Glutamatergic neuron (in vitro differentiated cells): ENCODE measurements around the gene FRAT2. TPM values are rescaled to one million over a fixed set of nuclear protein-coding genes. Genes with fewer than 3 reads are reported as not detected.

Source experiments
- DNase-seq: peaks from one replicate; pipeline ENCODE4 v3.0.0; 2022
- H3K27ac Mint-ChIP-seq: one replicate; pipeline ENCODE4 v1.8.0; 2020; ENCODE audit warnings: mild to moderate bottlenecking, mixed read lengths, inconsistent platforms; ENCODE audit not compliant: unreplicated experiment
- H3K27me3 Mint-ChIP-seq: one replicate; pipeline ENCODE4 v1.8.0; 2020; ENCODE audit warnings: mild to moderate bottlenecking, moderate library complexity, mixed read lengths, inconsistent platforms; ENCODE audit not compliant: unreplicated experiment
- H3K36me3 Mint-ChIP-seq: one replicate; pipeline ENCODE4 v1.8.0; 2020; ENCODE audit warnings: mild to moderate bottlenecking, mixed read lengths, inconsistent platforms; ENCODE audit not compliant: unreplicated experiment
- H3K4me1 Mint-ChIP-seq: one replicate; pipeline ENCODE4 v1.8.0; 2020; ENCODE audit warnings: mild to moderate bottlenecking, low read depth, mixed read lengths, inconsistent platforms; ENCODE audit not compliant: unreplicated experiment
- H3K4me3 Mint-ChIP-seq: one replicate; pipeline ENCODE4 v1.8.0; 2020; ENCODE audit warnings: mild to moderate bottlenecking, mixed read lengths, inconsistent platforms; ENCODE audit not compliant: unreplicated experiment
- H3K9me3 Mint-ChIP-seq: one replicate; pipeline ENCODE4 v1.8.0; 2020; ENCODE audit warnings: mild to moderate bottlenecking, moderate library complexity, mixed read lengths, inconsistent platforms; ENCODE audit not compliant: unreplicated experiment
- total RNA-seq: library from RNA; stranded (reverse); fragmentation: NEBNext Ultra II Directional; extraction: Animal tissue kit (Norgen Biotek cat#: 25700); gene quantifications from one replicate; pipeline ENCODE4 v1.2.1, GENCODE V29; 2021; ENCODE audit not compliant: unreplicated experiment
- TF ChIP-seq, protein P1 (sequence below): fragments of 200-600 bp; sonication (generic); IDR thresholded peaks from one replicate; pipeline ENCODE4 v1.5.0; 2021; ENCODE audit not compliant: partially characterized antibody, unreplicated experiment

The FRAT2 gene
- total RNA-seq, 1 donor from 2014 or later: 15.9 TPM

DNA sequence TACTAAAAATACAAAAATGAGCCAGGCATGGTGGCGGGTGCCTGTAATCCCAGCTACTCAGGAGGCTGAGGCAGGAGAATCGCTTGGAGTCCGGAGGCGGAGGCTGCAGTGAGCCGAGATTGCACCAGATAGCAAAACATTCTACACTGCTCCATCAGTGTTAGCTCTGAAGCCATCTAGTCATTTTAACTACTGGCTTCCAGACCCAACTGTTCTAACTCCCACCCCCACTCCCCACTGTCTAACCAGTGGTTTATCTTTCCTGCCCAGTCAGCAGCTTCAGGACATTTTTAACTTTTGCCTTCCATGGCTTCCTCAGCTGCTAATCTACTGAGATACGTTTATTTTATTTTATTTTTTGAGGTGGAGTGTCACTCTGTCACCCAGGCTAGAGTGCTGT is 21.6 kb downstream of the FRAT2 start:
- H3K27me3 Mint-ChIP-seq: no peaks in the 10 kb centered on the region
- H3K36me3 Mint-ChIP-seq: no peaks in the 10 kb centered on the region
- H3K4me3 Mint-ChIP-seq: no peak overlapping the region
- TF ChIP-seq, protein P1, sequence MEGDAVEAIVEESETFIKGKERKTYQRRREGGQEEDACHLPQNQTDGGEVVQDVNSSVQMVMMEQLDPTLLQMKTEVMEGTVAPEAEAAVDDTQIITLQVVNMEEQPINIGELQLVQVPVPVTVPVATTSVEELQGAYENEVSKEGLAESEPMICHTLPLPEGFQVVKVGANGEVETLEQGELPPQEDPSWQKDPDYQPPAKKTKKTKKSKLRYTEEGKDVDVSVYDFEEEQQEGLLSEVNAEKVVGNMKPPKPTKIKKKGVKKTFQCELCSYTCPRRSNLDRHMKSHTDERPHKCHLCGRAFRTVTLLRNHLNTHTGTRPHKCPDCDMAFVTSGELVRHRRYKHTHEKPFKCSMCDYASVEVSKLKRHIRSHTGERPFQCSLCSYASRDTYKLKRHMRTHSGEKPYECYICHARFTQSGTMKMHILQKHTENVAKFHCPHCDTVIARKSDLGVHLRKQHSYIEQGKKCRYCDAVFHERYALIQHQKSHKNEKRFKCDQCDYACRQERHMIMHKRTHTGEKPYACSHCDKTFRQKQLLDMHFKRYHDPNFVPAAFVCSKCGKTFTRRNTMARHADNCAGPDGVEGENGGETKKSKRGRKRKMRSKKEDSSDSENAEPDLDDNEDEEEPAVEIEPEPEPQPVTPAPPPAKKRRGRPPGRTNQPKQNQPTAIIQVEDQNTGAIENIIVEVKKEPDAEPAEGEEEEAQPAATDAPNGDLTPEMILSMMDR: no peak
- no peak overlapping the region for H3K27ac Mint-ChIP-seq
- H3K9me3 Mint-ChIP-seq: peaks cover 1% of the 10 kb centered on the region
- H3K4me1 Mint-ChIP-seq: no peaks in the 10 kb centered on the region
- DNase-seq: no peak

GRCh38 chr10:97311111-97311626 is 23.4 kb downstream of the FRAT2 start:
- Mint-ChIP-seq H3K4me1 (no peaks in the 10 kb centered on the region), H3K9me3 (peaks cover 1% of the 10 kb centered on the region), H3K36me3 (no peaks in the 10 kb centered on the region), H3K27me3 (no peaks in the 10 kb centered on the region), H3K4me3 (no peak overlapping the region), H3K27ac (no peak overlapping the region)
- TF ChIP-seq, protein P1: no peak
- no peak for DNase-seq

GRCh38 chr10:97307866-97308780 is 26.4 kb downstream of the FRAT2 start:
- TF ChIP-seq, protein P1: no peak
- no peak overlapping the region for H3K4me3 Mint-ChIP-seq
- H3K4me1 Mint-ChIP-seq: no peaks in the 10 kb centered on the region

DNA sequence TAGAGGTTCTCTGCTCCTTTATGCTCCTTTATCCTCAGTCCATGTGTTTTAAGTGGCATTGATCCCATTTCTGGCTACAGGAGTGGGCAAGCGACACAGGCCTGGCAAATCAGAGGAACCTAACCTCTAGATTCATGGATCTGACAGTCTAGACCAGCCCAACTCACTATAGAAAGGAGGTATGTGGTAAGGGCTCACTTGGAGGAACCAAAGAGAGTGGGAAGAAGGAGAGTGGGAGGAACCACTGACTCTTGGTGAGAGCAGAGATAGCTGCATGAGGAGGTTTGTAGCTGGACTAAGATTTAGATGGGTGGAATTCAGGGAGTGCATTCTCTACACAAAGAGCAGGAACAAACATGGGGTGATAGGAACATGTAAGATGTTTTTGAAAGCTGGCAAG is 27.1 kb downstream of the FRAT2 start:
- DNase-seq: no peak
- Mint-ChIP-seq H3K9me3 (peaks cover 1% of the 10 kb centered on the region), H3K4me1 (no peaks in the 10 kb centered on the region), H3K4me3 (no peak overlapping the region), H3K36me3 (no peaks in the 10 kb centered on the region), H3K27me3 (no peaks in the 10 kb centered on the region), H3K27ac (no peak overlapping the region)
- TF ChIP-seq, protein P1: no peak

More at GRCh38 chr10:97307866-97308780, 26.4 kb downstream of the FRAT2 start:
- H3K9me3 Mint-ChIP-seq: peaks cover 1% of the 10 kb centered on the region
- H3K36me3 Mint-ChIP-seq: no peaks in the 10 kb centered on the region
- H3K27ac Mint-ChIP-seq: no peak overlapping the region
- DNase-seq: no peak
- no peaks in the 10 kb centered on the region for H3K27me3 Mint-ChIP-seq
